H9 (cell line): ENCODE measurements around the gene MGAT5B. TPM values are rescaled to one million over a fixed set of nuclear protein-coding genes. Genes with fewer than 3 reads are reported as not detected.

ENCODE experiments used
- DNase-seq: peaks from one replicate; pipeline ENCODE4 v3.0.0-alpha.2; 2017
- H2AFZ ChIP-seq: one replicate; pipeline ENCODE4 v1.6.1; 2013; ENCODE audit warnings: mild to moderate bottlenecking, low read length, control low read depth, moderate library complexity
- H2AK5ac ChIP-seq: 2 replicates; pipeline ENCODE4 v1.6.1; 2013; ENCODE audit warnings: low read length, control low read depth, mixed read lengths; ENCODE audit not compliant: insufficient read length
- H2BK120ac ChIP-seq: one replicate; pipeline ENCODE4 v1.6.1; 2013; ENCODE audit warnings: low read depth, mild to moderate bottlenecking, low read length, control low read depth, inconsistent platforms; ENCODE audit not compliant: poor library complexity, severe bottlenecking
- H2BK12ac ChIP-seq: 2 replicates; pipeline ENCODE4 v1.6.1; 2013; ENCODE audit warnings: low read length, control low read depth, mixed read lengths, low read depth; ENCODE audit not compliant: insufficient read length
- H2BK15ac ChIP-seq: 2 replicates; pipeline ENCODE4 v1.6.1; 2013; ENCODE audit warnings: low read depth, low read length, control low read depth
- H2BK20ac ChIP-seq: one replicate; pipeline ENCODE4 v1.6.1; 2013; ENCODE audit warnings: low read depth, mild to moderate bottlenecking, low read length, control low read depth, inconsistent platforms; ENCODE audit not compliant: poor library complexity, severe bottlenecking
- H2BK5ac ChIP-seq: 2 replicates; pipeline ENCODE4 v1.6.1; 2013; ENCODE audit warnings: low read length, control low read depth, mixed read lengths; ENCODE audit not compliant: insufficient read length
- H3K14ac ChIP-seq: 2 replicates; pipeline ENCODE4 v1.6.1; 2013; ENCODE audit warnings: low read length, control low read depth; ENCODE audit not compliant: insufficient read depth
- H3K18ac ChIP-seq: 2 replicates; pipeline ENCODE4 v1.6.1; 2013; ENCODE audit warnings: low read depth, mild to moderate bottlenecking, mixed read lengths, low read length, control low read depth; ENCODE audit not compliant: insufficient read length
- H3K23ac ChIP-seq: 2 replicates; pipeline ENCODE4 v1.6.1; 2013; ENCODE audit warnings: low read length, control low read depth, mixed read lengths, low read depth; ENCODE audit not compliant: insufficient read length
- H3K23me2 ChIP-seq: 2 replicates; pipeline ENCODE4 v1.6.1; 2013; ENCODE audit warnings: low read depth, mild to moderate bottlenecking, mixed read lengths, low read length, control low read depth; ENCODE audit not compliant: insufficient read length, poor library complexity, severe bottlenecking
- H3K27ac ChIP-seq: 2 replicates; pipeline ENCODE4 v1.5.1; 2013; ENCODE audit warnings: low read length, control low read depth, mixed read lengths, low read depth; ENCODE audit not compliant: insufficient read length
- H3K27me3 ChIP-seq: 2 replicates; pipeline ENCODE4 v1.6.1; 2013; ENCODE audit warnings: low read length, control low read depth, inconsistent platforms; ENCODE audit not compliant: insufficient read depth
- H3K4ac ChIP-seq: 2 replicates; pipeline ENCODE4 v1.6.1; 2013; ENCODE audit warnings: low read depth, mild to moderate bottlenecking, control low read depth, inconsistent platforms, low read length, moderate library complexity
- H3K4me1 ChIP-seq: 2 replicates; pipeline ENCODE4 v1.6.1; 2013; ENCODE audit warnings: low read length, control low read depth, inconsistent platforms; ENCODE audit not compliant: insufficient read depth
- H3K4me2 ChIP-seq: 2 replicates; pipeline ENCODE4 v1.6.1; 2013; ENCODE audit warnings: low read length, control low read depth, mixed read lengths; ENCODE audit not compliant: insufficient read length, insufficient read depth
- H3K56ac ChIP-seq: 2 replicates; pipeline ENCODE4 v1.6.1; 2013; ENCODE audit warnings: low read depth, mild to moderate bottlenecking, mixed read lengths, low read length, control low read depth; ENCODE audit not compliant: insufficient read length
- H3K79me1 ChIP-seq: 2 replicates; pipeline ENCODE4 v1.6.1; 2013; ENCODE audit warnings: low read depth, mild to moderate bottlenecking, moderate library complexity, low read length, control low read depth, inconsistent platforms; ENCODE audit not compliant: insufficient read depth, poor library complexity, severe bottlenecking
- H3K79me2 ChIP-seq: 2 replicates; pipeline ENCODE4 v1.6.1; 2013; ENCODE audit warnings: low read length, control low read depth, inconsistent platforms; ENCODE audit not compliant: insufficient read depth
- H3K9ac ChIP-seq: 2 replicates; pipeline ENCODE4 v1.6.1; 2013; ENCODE audit warnings: low read length, control low read depth, mixed read lengths; ENCODE audit not compliant: insufficient read length; ENCODE audit errors: extremely low read depth
- H3K9me3 ChIP-seq: one replicate; pipeline ENCODE4 v1.6.1; 2013; ENCODE audit warnings: low read depth, low read length, inconsistent platforms; ENCODE audit not compliant: control insufficient read depth
- H3T11ph ChIP-seq: one replicate; pipeline ENCODE4 v1.6.1; 2013; ENCODE audit warnings: mild to moderate bottlenecking, low read length, control low read depth, inconsistent platforms
- H4K20me1 ChIP-seq: one replicate; pipeline ENCODE4 v1.6.1; 2013; ENCODE audit not compliant: control insufficient read depth, insufficient read length, insufficient read depth
- H4K5ac ChIP-seq: 2 replicates; pipeline ENCODE4 v1.6.1; 2013; ENCODE audit warnings: low read depth, mild to moderate bottlenecking, mixed read lengths, low read length, control low read depth; ENCODE audit not compliant: insufficient read length
- H4K8ac ChIP-seq: replicated peaks from 2 replicates; pipeline ENCODE4 v1.6.1; 2013; ENCODE audit warnings: low read length, control low read depth, mixed read lengths, low read depth; ENCODE audit not compliant: insufficient read length
- H4K91ac ChIP-seq: 2 replicates; pipeline ENCODE4 v1.6.1; 2013; ENCODE audit warnings: low read depth, mild to moderate bottlenecking, moderate library complexity, mixed read lengths, low read length, control low read depth; ENCODE audit not compliant: insufficient read length
- H3K27ac Mint-ChIP-seq, 3 experiments: 2 replicates in 2 of 3; 3 replicates in 1 of 3; pipeline ENCODE4 v1.8.0; 2020 to 2021; ENCODE audit warnings: mixed read lengths in 3 of 3, mild to moderate bottlenecking in 1 of 3, moderate library complexity in 1 of 3
- H3K27me3 Mint-ChIP-seq: 2 replicates; pipeline ENCODE4 v1.8.0; 2021; ENCODE audit warnings: low read depth, mild to moderate bottlenecking, moderate library complexity, mixed read lengths
- H3K36me3 Mint-ChIP-seq, 3 experiments: 2 replicates in 2 of 3; 3 replicates in 1 of 3; pipeline ENCODE4 v1.8.0; 2020 to 2021; ENCODE audit warnings: low read depth in 3 of 3, mixed read lengths in 3 of 3; ENCODE audit not compliant: insufficient read depth in 1 of 3
- H3K4me1 Mint-ChIP-seq, 2 experiments: 2 replicates each; pipeline ENCODE4 v1.8.0; 2020; ENCODE audit warnings: mixed read lengths in 2 of 2
- H3K4me3 Mint-ChIP-seq, 2 experiments: 2 replicates in 1 of 2; 3 replicates in 1 of 2; pipeline ENCODE4 v1.8.0; 2020 to 2021; ENCODE audit warnings: mild to moderate bottlenecking in 2 of 2, mixed read lengths in 2 of 2, moderate library complexity in 1 of 2
- H3K9me3 Mint-ChIP-seq, 2 experiments: 2 replicates in 1 of 2; 3 replicates in 1 of 2; pipeline ENCODE4 v1.8.0; 2020; ENCODE audit warnings: mild to moderate bottlenecking in 2 of 2, mixed read lengths in 2 of 2, moderate library complexity in 1 of 2
- CTCF ChIP-seq: fragments of 200-600 bp; sonication (generic); conservative IDR thresholded peaks from 3 replicates; pipeline ENCODE4 v1.8.0; 2021; ENCODE audit warnings: antibody characterized with exemption, mild to moderate bottlenecking
- WGBS: extraction: QIAGEN DNeasy Blood & Tissue Kit; methylation state at CpG from one replicate; pipeline ENCODE4 v1.1.7; 2013; ENCODE audit warnings: missing lambda C conversion rate, low lambda C conversion rate, mixed read lengths; ENCODE audit not compliant: insufficient read length; ENCODE audit errors: extremely low coverage; 5-methylcytosine and 5-hydroxymethylcytosine counted together
- total RNA-seq: library from RNA; stranded (reverse); gene quantifications from 2 replicates; pipeline ENCODE4 v1.2.1, GENCODE V29; 2021

The MGAT5B gene
- total RNA-seq, 1 experiment from 2014 or later, result 4.9 TPM

- H3K14ac ChIP-seq, result peak overlapping the region; percentile 94
- H3K79me2 ChIP-seq, result no peaks in the 10 kb centered on the region
- H3K9ac ChIP-seq, result peak overlapping the region; percentile 74
- no peaks in the 10 kb centered on the region for H3K9me3 ChIP-seq
- TF ChIP-seq CTCF, result no peak
- H2BK20ac ChIP-seq, result no peak overlapping the region
- no peak overlapping the region for H2AK5ac ChIP-seq
- H2BK120ac ChIP-seq, result no peak overlapping the region
- peaks cover 8% of the 10 kb centered on the region for H3K23me2 ChIP-seq
- H4K8ac ChIP-seq, result no peak overlapping the region
- H3K27ac ChIP-seq, result peak overlapping the region; percentile 72
- H2AFZ ChIP-seq, result no peak overlapping the region
- peak overlapping the region; percentile 97 for H3K18ac ChIP-seq
- no peak overlapping the region; the same call in 1 of the 2 replicates for H3K4ac ChIP-seq
- Mint-ChIP-seq H3K9me3 (no peaks in the 10 kb centered on the region; a peak in 1 of 5 replicates), H3K36me3 (peaks cover 0 to 2% (median 0%) of the 10 kb centered on the region in 3 experiments; a peak in 1 of 7 replicates), H3K4me1 (peaks cover 46 to 59% of the 10 kb centered on the region in 2 experiments), H3K27ac (peak overlapping the region; percentile 98 to 99 (median 99)), H3K27me3 (peaks cover 5% of the 10 kb centered on the region; the same call in 1 of the 2 replicates), H3K4me3 (peak overlapping the region; percentile 73 to 84)
- no peak overlapping the region for H4K91ac ChIP-seq
- no peak overlapping the region for H2BK5ac ChIP-seq
- peaks cover 4% of the 10 kb centered on the region; the same call in 1 of the 2 replicates for H3K4me1 ChIP-seq
- no peak overlapping the region for H4K5ac ChIP-seq
- no peak overlapping the region for H3T11ph ChIP-seq
- H4K20me1 ChIP-seq, result no peaks in the 10 kb centered on the region
- peak; percentile 100 for DNase-seq
- H3K56ac ChIP-seq, result no peak overlapping the region
- no peak overlapping the region for H3K23ac ChIP-seq
- no peaks in the 10 kb centered on the region for H3K79me1 ChIP-seq
- no peak overlapping the region for H2BK15ac ChIP-seq
- H3K27me3 ChIP-seq, result no peaks in the 10 kb centered on the region
- H3K4me2 ChIP-seq, result peak overlapping the region; percentile 64
- no peak overlapping the region for H2BK12ac ChIP-seq
- WGBS, result no CpG with 5 or more reads among the region's 45 CpGs
Measured at GRCh38 chr17:76968707-76969597, 100.7 kb downstream of the MGAT5B start.
